HFFc6 (cell line): ENCODE results near the gene POLA1. TPM values are rescaled to one million over a fixed set of nuclear protein-coding genes. Genes with fewer than 3 reads are reported as not detected.
"Not testable (repeated sequence)": the region's sequence is repeated elsewhere in the genome, so short reads cannot be mapped to it uniquely, and the experiment has no call there.

Experiments
- DNase-seq: peaks from one replicate; pipeline ENCODE4 v3.0.0-alpha.2; 2018
- H3K27ac Mint-ChIP-seq: 2 replicates; pipeline ENCODE4 v1.8.0; 2020; ENCODE audit warnings: mild to moderate bottlenecking, mixed read lengths
- H3K27me3 Mint-ChIP-seq: 2 replicates; pipeline ENCODE4 v1.8.0; 2021; ENCODE audit warnings: mild to moderate bottlenecking, moderate library complexity, mixed read lengths; ENCODE audit not compliant: insufficient read depth
- H3K36me3 Mint-ChIP-seq: 2 replicates; pipeline ENCODE4 v1.8.0; 2021; ENCODE audit warnings: low read depth, mixed read lengths
- H3K4me1 Mint-ChIP-seq: 2 replicates; pipeline ENCODE4 v1.8.0; 2020; ENCODE audit warnings: low read depth, mixed read lengths
- H3K4me3 Mint-ChIP-seq: 2 replicates; pipeline ENCODE4 v1.8.0; 2020; ENCODE audit warnings: mild to moderate bottlenecking, moderate library complexity, mixed read lengths
- H3K9me3 Mint-ChIP-seq: 2 replicates; pipeline ENCODE4 v1.8.0; 2020; ENCODE audit warnings: mild to moderate bottlenecking, mixed read lengths
- CTCF ChIP-seq: fragments of 200-600 bp; sonication (generic); IDR thresholded peaks from 2 replicates; pipeline ENCODE4 v1.5.0; 2021; ENCODE audit warnings: antibody characterized with exemption, mild to moderate bottlenecking
- total RNA-seq, 6 experiments: library from RNA; stranded (reverse); fragmentation: NEBNext Ultra II Directional; extraction: Animal tissue kit (Norgen Biotek cat#: 25700); gene quantifications; 2 replicates in 1 of 6; 3 replicates in 5 of 6; pipeline ENCODE4 v1.2.3, GENCODE V29; 2021

POLA1 gene
- total RNA-seq, 6 experiments from 2014 or later = 6.5 to 12.5 (median 11.0) TPM

- peaks cover 4% of the 10 kb centered on the region; the same call in 1 of the 2 replicates for H3K27me3 Mint-ChIP-seq
- H3K4me1 Mint-ChIP-seq = peaks cover 7% of the 10 kb centered on the region; the same call in 1 of the 2 replicates
- H3K4me3 Mint-ChIP-seq = no peak overlapping the region
- TF ChIP-seq CTCF = no peak
- H3K27ac Mint-ChIP-seq = no peak overlapping the region
- no peaks in the 10 kb centered on the region for H3K9me3 Mint-ChIP-seq
- no peaks in the 10 kb centered on the region for H3K36me3 Mint-ChIP-seq
- DNase-seq = no peak
Observed at GRCh38 chrX:24648495-24648894, 45.2 kb upstream of the POLA1 start.

- Mint-ChIP-seq H3K4me1 (peaks cover 4% of the 10 kb centered on the region; the same call in 1 of the 2 replicates), H3K36me3 (no peaks in the 10 kb centered on the region), H3K9me3 (no peaks in the 10 kb centered on the region)
Observed at GRCh38 chrX:24651783-24652182, 41.9 kb upstream of the POLA1 start.

GRCh38 chrX:24655679-24656078, 38.0 kb upstream of the POLA1 start:
- not testable (repeated sequence) for DNase-seq, H3K9me3 Mint-ChIP-seq, H3K4me1 Mint-ChIP-seq, H3K27me3 Mint-ChIP-seq, H3K36me3 Mint-ChIP-seq, H3K27ac Mint-ChIP-seq, H3K4me3 Mint-ChIP-seq

More at GRCh38 chrX:24651783-24652182, 41.9 kb upstream of the POLA1 start:
- no peak overlapping the region for H3K4me3 Mint-ChIP-seq
- H3K27me3 Mint-ChIP-seq = peaks cover 3% of the 10 kb centered on the region; the same call in 1 of the 2 replicates
- H3K27ac Mint-ChIP-seq = no peak overlapping the region
- TF ChIP-seq CTCF = no peak
- no peak for DNase-seq

- Mint-ChIP-seq H3K27me3 (no peaks in the 10 kb centered on the region; the same call in 1 of the 2 replicates), H3K27ac (no peak overlapping the region), H3K4me3 (no peak overlapping the region), H3K36me3 (no peaks in the 10 kb centered on the region), H3K9me3 (no peaks in the 10 kb centered on the region), H3K4me1 (no peaks in the 10 kb centered on the region)
- DNase-seq = no peak
- TF ChIP-seq CTCF = no peak
Observed at GRCh38 chrX:24657671-24658386, 35.9 kb upstream of the POLA1 start.

GRCh38 chrX:24658421-24658820, 35.3 kb upstream of the POLA1 start:
- Mint-ChIP-seq H3K36me3 (no peaks in the 10 kb centered on the region), H3K9me3 (no peaks in the 10 kb centered on the region), H3K4me3 (no peak overlapping the region), H3K27me3 (no peaks in the 10 kb centered on the region), H3K27ac (no peak overlapping the region), H3K4me1 (no peaks in the 10 kb centered on the region)
- TF ChIP-seq CTCF = no peak
- no peak for DNase-seq

- no peaks in the 10 kb centered on the region for H3K27me3 Mint-ChIP-seq
- no peak for DNase-seq
- H3K36me3 Mint-ChIP-seq = no peaks in the 10 kb centered on the region
- H3K9me3 Mint-ChIP-seq = no peaks in the 10 kb centered on the region
- no peak for TF ChIP-seq CTCF
- no peak overlapping the region for H3K4me3 Mint-ChIP-seq
- no peak overlapping the region for H3K27ac Mint-ChIP-seq
- H3K4me1 Mint-ChIP-seq = no peaks in the 10 kb centered on the region
Observed at GRCh38 chrX:24659106-24659505, 34.6 kb upstream of the POLA1 start.
